HT1080 (cell line): ENCODE measurements around the gene SNX2. TPM values are rescaled to one million over a fixed set of nuclear protein-coding genes. Genes with fewer than 3 reads are reported as not detected.
A peak's percentile ranks its signal among the peaks of the same experiment; 100 is the strongest.
"Not testable (repeated sequence)": the region's sequence is repeated elsewhere in the genome, so short reads cannot be mapped to it uniquely, and the experiment has no call there.

Experiments
- DNase-seq: peaks from one replicate; pipeline ENCODE4 v3.0.0-alpha.2; 2015; ENCODE audit warnings: low read depth
- total RNA-seq: library from RNA; depleted of rRNA; stranded (reverse); fragments of >200 nt; shearing (Covaris generic); gene quantifications from 2 replicates; pipeline ENCODE4 v1.2.3, GENCODE V29; 2014

SNX2 gene
- total RNA-seq, 1 experiment from 2014 or later, result 68.4 TPM

DNA sequence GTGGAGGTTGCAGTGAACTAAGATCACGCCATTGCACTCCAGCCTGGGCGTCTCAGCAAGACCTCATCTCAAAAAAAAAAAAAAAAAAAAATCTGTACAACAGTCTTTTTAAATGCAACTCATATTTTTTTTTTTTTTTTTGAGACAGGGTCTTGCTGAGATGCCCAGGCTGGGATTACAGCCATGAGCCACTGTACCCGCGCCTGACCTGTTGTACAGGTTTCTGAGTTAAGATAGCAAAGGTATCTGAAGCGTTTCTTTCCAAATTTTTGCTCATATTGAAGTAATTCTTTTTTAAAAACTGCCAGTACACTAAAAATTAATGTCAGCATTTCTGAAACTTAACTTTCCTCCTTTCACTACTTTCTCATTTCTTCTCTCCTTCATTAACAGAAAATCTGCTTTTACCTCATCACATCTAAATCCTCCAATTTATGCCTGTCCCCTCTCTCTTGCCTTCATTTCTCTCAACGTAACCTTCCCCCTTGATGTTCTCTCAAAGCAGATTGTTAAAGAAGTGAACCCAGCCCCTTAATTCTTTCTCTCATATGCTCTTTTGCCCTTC, 67.2 kb downstream of the SNX2 start:
- no peak for DNase-seq

DNA sequence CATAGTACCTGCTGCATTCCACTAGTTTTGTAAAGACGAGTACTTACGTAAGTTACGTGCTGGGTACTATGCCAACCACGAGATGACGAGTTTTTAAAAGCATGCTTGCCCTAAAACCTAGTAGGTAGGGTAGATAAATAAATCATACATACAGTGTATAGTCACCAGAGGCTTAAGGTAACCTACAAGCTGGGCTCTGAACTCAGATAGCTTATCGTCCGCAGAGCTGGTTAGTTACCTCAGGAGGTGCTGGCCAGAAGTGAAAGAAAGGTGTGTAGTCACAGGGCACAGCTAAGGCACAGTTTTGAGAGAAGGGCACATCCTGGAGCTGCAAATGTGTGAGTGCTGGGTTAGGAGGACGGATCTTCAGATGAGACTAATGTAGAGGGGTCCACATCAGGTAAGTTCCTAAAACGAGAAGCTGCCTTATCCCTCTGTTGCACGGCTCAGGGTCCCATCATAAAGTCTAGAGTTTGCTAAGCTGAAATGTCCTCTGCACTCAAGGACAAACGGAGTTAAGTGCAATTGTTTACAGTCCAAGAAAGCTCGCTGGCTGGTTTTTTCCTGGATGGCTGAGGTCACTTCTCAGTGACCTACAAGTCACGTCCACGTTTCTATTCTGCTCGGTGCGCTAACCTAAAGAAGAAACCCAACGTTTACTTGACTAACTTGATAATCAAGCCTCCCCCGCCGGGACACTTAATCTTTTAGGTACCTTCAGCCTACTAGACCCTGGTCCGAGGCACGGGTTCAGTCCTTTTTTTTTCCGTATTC, 69.4 kb downstream of the SNX2 start:
- DNase-seq, result no peak

DNA sequence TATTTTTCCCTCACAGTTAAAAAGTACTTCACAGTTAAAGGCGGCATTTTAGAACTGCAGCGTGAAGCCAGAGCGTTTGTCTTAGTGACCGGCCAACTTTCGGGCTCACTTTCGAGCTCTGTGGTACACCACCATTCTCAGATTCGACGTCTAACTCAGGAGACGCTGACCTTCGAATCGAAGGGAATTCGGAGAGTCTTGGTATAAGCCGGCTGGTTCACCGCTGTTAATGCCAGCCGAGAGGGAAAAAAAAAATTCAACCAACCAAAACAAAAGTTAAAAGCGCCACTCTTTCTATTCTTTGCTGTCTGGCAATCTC, 70.0 kb downstream of the SNX2 start:
- no peak for DNase-seq

DNA sequence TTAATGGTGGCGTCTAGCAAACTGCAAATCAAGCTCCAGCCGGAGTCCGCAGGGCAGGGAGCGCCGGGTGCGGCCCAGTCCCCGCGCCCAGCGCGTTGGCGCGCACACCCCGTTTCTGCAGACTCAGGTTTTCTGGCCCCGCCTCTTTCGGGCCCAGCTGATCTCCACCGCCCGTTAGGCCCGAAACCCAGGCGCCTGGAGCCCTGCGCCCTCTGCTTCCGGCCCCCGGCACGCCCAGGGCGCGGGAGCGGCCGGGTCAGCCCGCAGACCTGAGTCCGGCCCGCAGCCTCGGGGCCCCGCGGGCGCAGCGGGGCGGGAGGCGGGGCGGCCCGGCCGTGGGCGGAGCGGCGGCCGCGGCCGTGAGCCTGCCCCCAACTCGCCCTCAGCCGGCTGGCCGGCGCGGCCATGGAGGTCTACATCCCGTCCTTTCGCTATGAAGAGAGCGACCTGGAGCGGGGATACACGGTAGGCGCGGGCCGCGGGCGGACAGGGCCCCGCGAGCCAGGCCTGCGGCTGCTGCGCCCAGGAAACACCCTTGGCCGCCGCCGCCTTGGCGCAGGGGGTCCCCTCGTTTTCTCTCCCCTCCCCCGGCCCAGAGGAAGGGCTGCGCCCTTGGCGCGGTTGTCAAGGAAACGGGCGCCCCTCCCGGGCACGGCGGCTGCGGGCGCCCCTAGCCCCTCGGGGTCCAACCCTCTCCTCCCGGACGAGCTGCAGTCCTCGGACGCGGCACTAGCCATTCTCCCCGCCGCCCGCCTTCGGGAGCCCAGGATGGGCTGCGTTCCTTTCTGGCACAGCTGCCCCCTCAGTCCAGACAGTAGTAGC, 70.6 kb downstream of the SNX2 start, which contains the start of gene SNX24:
Gene SNX24 (plus strand): TSS at position 385 of the 822 bp plus-strand sequence. CDS start 21 bp downstream, at position 406.
- DNase-seq, result peak; percentile 77

DNA sequence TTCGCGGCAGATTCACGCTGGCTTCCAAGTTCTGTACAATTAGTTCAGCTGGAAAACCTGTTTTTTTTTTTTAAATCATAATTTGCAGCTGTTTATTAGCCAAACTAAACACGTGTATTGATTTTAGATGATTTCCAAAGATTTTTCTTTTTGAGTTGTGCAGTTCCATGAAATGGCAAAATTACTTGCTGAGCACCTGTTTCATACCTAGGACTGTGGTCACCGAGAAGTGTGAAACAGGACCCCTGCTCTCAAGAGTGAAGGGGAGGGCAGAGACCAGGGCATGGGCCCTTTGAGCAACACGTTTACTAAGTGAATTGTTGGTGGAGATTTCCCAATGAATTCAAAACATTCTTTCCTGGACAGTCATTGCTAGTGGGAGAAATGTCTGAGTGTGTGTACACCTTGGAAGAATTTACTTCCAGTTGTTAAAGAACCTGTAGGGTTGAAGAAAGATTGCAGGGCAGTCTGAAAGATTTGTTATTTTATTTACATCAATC, 71.2 kb downstream of the SNX2 start:
- DNase-seq, result peak; percentile 66

DNA sequence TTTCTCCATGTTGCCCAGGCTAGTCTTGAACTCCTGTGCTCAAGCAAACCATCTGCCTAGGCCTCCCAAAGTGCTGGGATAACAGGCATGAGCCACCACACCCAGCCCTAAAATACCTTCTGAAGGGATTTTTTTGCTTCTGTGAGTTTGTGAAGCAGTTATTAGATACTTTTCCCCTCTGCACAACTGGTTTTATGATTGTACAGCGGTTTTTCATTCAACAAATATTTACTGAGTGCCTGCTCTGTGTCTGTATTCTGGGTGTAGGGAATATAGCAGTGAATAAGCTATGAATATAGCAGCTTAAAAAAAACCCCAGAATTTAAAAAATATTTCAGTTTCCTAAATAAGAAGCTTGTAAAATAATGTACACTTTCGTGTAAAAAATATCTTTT, 72.8 kb downstream of the SNX2 start:
- no peak for DNase-seq

DNA sequence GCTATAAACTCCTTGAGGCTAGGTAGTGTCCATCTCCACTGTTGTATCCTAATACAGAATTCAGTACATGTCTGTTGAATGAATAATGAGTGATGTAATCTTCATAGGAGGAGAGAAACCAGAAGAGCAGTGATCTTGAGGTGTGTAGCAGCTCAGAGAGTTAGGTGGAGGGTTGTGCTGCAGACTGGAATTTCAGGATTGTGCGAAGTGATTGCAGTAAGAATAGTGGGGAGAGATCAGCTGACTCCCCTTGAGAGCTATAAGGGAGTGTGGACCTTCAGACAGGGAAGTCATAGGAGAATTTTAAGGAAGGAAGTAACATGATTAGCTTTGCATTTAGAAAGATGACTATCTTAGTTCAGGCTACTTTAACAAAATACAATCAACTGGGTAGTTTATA, 74.9 kb downstream of the SNX2 start:
- no peak for DNase-seq

DNA sequence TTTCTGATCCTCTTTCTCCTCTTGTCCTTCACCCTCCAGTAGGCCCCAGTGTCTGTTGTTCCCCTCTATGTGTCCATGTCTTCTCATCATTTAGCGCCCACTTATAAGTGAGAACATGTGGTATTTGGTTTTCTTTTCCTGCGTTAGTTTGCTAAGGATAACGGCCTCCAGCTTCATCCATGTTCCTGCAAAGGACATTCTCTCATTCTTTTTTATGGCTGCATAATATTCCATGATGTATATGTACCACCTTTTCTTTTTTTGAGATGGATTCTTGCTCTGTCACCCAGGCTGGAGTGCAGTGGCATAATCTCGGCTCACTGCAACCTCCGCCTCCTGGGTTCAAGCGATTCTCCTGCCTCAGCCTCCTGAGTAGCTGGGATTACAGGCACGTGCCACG, 82.7 kb downstream of the SNX2 start:
- not testable (repeated sequence) for DNase-seq

DNA sequence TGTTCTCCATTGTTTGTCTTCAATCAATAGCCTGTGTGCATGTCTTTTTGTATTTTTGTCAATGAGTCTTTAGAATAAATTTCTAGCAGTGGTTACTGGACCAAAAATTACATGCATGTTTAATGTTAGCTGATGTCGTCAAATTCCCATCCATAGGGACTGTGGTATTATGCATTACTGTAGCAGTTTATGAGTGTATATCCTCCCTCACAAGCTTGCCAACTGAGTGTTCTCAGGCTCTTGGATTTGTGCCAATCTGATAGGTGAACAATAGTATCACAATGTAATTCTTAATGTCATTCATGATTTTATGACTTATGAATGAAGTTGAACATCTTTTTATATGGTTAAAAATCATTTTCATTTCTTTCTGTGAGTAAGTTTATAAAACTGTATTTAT, 83.6 kb downstream of the SNX2 start:
- DNase-seq, result peak; percentile 11

DNA sequence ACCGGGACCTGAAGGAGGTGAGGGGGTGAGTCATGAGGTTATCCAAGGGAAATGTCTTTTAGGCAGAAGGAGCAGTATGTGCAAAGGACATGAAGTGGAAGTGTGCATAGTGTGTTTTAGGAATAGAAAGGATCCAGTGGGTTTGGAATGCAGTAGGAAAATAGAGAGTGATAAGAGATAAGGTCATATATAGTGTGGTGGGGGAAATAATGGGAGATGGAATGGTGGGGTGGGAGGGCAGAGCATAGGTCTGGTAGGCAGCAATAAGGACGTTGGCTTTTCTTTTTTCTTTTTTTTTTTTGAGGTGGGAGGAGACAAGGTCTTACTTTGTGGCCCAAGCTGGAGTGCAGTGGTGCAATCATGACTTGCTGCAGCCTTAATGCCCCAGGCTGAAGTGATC, 88.4 kb downstream of the SNX2 start:
- no peak for DNase-seq

DNA sequence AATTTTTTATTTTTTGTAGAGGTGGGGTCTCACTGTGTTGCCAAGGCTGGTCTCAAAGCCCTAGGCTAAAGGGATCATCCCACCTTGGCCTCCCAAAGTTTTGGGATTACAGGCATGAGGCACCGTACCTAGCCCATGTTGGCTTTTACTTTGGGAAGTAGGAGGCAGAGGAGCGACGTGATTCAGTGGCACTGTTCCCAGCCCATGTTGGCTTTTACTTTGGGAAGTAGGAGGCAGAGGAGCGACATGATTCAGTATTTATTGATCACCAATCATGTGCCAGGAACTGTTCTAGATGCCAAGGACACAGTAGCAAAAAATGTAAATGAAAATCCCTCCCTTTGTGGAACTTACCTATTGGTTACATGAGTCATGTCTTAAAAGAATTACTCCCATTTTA, 88.8 kb downstream of the SNX2 start:
- DNase-seq, result no peak

DNA sequence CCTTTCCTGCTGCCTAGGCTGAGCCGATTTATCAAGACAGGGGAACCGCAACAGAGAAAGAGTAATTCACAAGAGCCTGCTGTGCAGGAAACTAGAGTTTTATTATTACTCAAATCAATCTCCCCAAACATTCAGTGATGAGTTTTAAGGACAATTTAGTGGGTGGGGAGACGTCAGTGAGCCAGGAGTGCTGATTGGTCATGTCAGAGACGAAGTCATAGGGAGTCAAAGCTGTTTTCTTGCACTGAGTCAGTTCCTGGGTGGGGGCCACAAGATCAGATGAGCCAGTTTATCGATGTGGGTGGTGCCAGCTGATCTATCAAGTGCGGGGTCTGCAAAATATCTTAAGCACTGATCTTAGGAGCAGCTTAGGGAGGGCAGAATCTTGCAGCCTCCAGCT, 89.5 kb downstream of the SNX2 start:
- DNase-seq, result no peak

DNA sequence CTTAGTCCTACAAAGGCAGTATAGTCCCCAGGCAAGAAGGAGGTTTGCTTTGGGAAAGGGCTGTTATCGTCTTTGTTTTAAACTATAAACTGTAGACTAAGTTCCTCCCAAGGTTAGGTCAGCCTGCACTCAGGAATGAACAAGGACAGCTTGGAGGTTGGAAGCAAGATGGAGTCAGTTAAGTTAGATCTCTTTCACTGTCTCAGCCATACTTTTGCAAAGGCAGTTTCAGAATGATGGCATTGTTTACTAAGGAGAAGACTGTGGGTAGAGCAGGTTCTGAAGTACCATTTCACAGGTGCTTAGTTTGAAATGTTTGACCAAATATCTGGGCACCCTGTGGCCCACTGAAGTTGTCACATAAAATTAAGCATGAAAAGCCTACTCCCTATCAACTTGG, 90.0 kb downstream of the SNX2 start:
- DNase-seq, result no peak

DNA sequence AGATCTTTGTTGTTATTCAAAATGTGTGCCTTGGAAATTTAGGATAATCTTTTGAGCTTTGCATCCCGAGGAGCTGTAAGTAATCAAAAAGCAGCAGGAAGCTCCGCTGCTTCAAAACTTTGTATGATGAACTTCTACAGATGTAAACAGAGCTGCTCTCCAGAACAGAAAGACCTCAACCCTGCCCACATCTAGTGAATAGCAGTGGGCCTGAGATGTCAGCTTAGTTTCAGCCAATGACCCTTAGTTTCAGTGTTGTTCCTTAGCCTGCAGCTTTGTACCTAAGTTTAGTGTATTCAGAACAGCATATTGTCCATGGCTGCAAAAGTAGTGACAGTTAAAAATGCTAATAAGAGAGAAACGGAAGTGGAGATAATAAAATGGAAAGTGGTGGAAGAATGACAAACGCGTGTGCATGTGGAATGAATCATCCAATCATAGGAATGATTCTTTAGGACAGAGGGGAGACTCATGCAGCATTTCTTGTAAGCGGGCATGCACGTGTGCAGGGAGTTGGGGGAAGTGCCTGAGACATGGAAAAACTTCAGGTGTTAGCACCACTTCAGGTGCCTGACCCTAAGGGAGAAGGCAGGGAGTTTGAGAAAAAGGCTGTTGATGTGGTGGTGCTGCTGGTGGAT, 95.5 kb downstream of the SNX2 start:
- DNase-seq, result peak; percentile 62

DNA sequence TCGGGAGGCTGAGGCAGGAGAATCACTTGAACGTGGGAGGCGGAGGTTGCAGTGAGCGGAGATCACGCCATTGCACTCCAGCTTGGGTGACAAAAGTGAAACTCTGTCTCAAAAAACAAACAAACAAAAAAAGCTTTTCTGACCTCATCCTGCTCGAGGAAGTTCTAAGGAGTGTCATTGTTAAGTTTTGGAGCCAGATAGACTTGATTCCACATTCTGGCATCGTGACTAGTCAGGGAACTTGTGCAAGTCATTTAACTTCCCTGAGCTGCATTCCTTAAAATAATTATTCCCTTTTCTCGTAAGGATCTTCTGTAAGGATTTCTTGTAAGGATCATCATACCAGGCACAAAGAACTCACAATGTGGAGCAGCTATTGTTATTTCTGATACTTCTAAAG, 96.8 kb downstream of the SNX2 start:
- no peak for DNase-seq

DNA sequence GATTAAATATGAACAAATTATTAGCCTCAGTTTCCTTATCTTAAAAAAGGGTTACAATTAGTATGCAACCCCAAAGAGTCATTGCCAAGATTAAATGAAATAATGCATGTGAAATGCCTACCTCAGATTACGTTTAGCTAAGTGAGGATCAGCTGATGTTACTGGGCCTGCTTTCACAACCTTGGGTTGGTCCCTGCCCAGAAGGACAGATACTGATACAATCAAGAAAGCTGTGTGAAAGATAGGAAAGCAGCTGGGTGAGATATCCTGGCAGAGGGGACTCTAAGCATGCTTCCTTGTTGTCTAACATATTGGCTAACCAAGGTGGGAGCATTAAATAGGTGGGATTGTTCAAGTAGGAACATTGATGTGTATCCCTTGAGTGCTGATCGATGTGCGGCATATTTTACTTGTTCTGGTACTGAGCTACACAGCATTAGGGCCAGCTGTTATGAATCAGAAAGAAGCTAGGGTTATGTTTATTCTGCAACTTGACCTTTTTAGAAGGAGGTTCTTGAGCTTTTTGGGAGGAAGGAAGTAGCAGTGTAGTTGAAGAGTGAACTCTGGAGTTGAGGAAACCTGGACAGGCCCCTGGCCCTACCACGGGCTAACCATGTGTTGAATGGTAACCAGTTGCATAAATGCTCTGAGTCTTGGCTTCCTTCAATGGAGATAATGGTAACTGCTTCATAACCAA, 99.4 kb downstream of the SNX2 start:
- DNase-seq, result no peak

DNA sequence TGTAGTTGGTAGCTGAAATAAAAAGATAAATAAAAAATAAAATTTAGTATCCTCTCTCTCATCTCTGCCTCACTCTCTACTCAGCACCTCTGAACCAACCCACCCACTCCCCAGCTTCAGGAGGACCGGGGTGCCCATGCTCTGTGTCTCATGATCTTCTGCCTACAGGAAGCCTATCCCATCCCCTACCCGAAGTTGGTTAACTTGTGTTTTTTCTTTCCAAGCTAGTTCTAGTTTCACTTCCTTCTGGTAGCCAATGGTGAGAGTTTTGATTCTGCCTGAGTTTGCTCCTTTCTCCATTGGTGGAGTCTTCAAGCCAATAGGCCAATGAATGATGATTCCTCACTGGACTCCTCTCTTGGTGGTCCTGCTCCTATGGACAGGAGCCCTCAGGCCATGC, 102.6 kb downstream of the SNX2 start:
- no peak for DNase-seq

DNA sequence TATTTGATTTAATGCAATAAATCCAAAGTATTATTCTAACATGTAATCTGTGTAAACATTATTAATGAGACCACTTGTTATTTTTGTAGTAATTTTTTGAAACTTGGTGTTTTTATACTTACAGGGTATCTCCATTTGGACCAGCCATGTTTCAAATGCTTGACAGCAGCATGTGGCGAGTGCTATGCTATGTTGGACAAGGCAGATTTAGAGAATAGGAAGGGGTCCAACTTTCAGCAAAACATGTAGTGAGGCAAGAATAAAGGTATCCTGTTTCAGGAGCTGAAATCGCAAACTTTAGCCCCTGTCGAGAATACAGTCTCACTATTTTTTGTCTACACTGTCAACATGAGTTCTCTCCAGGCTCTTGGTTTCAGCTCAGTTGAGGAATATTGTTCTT, 104.2 kb downstream of the SNX2 start:
- no peak for DNase-seq
